GM19468 (cell line): ENCODE data around the gene FAM111B.
"Not testable (repeated sequence)": the region's sequence is repeated elsewhere in the genome, so short reads cannot be mapped to it uniquely, and the experiment has no call there.

Experiments
- ATAC-seq: cut with Tn5 transposase; IDR thresholded peaks from one replicate; pipeline ENCODE4 v1.9.1; 2021; ENCODE audit warnings: mild to moderate bottlenecking, moderate library complexity, moderate number of reproducible peaks; ENCODE audit not compliant: unreplicated experiment; ENCODE audit errors: extremely low read depth

Gene FAM111B

GRCh38 chr11:59097113-59097708 is 9.8 kb upstream of the FAM111B start:
- no peak for ATAC-seq

GRCh38 chr11:59097938-59098337 is 9.1 kb upstream of the FAM111B start:
- ATAC-seq: not testable (repeated sequence)

GRCh38 chr11:59102259-59102765 is 4.7 kb upstream of the FAM111B start:
- ATAC-seq: peak; percentile 50

GRCh38 chr11:59107721-59108120 is 684 bp downstream of the FAM111B start:
- not testable (repeated sequence) for ATAC-seq

- no peak for ATAC-seq
These were observed 5.5 kb downstream of the FAM111B start for GRCh38 chr11:59112494-59112893.

- no peak for ATAC-seq
These were observed 7.3 kb downstream of the FAM111B start for GRCh38 chr11:59114344-59114743.

- no peak for ATAC-seq
These were observed 8.5 kb downstream of the FAM111B start for GRCh38 chr11:59115553-59115952.

GRCh38 chr11:59117774-59118173 is 10.7 kb downstream of the FAM111B start:
- no peak for ATAC-seq

- ATAC-seq: no peak
These were observed 12.8 kb downstream of the FAM111B start for GRCh38 chr11:59119826-59120225.

GRCh38 chr11:59135648-59136461 is 28.8 kb downstream of the FAM111B start:
- peak; percentile 75 for ATAC-seq

GRCh38 chr11:59136551-59136950 is 29.5 kb downstream of the FAM111B start:
- ATAC-seq: not testable (repeated sequence)

GRCh38 chr11:59137190-59137589 is 30.2 kb downstream of the FAM111B start:
- ATAC-seq: no peak

GRCh38 chr11:59138643-59139042 is 31.6 kb downstream of the FAM111B start:
- no peak for ATAC-seq

GRCh38 chr11:59141191-59141590 is 34.2 kb downstream of the FAM111B start:
- ATAC-seq: no peak

- ATAC-seq: no peak
These were observed 34.8 kb downstream of the FAM111B start for GRCh38 chr11:59141673-59142460.

GRCh38 chr11:59142530-59143507 is 35.8 kb downstream of the FAM111B start, which contains the start of gene FAM111A:
Gene FAM111A, plus strand, starts transcription at chr11:59142856. Its CDS starts 6,017 bp downstream, at chr11:59148873.
- ATAC-seq: peak; percentile 59

- no peak for ATAC-seq
These were observed 37.1 kb downstream of the FAM111B start for GRCh38 chr11:59144096-59144495.

- no peak for ATAC-seq
These were observed 37.7 kb downstream of the FAM111B start for GRCh38 chr11:59144579-59145345.

- ATAC-seq: no peak
These were observed 38.5 kb downstream of the FAM111B start for GRCh38 chr11:59145534-59145933.
